GM10248 (cell line): Measurements from ENCODE around the gene NAPG.
"Not testable (repeated sequence)": the region's sequence is repeated elsewhere in the genome, so short reads cannot be mapped to it uniquely, and the experiment has no call there.

Experiments
- CTCF ChIA-PET: fragments of 300-600 bp; sonication (Branson Sonifier 250); formaldehyde crosslinking; extraction: SDS; loops from one replicate; lab custom pipeline; 2021; ENCODE audit warnings: antibody characterized with exemption; lab: Yijun Ruan, JAX
- POLR2A ChIA-PET: fragments of 350-650 bp; sonication (Branson Sonifier 250); formaldehyde crosslinking; extraction: SDS; loops from one replicate; lab custom pipeline; 2020; ENCODE audit warnings: antibody characterized with exemption; lab: Yijun Ruan, JAX
- DNase-seq: peaks from one replicate; pipeline ENCODE4 v3.0.0; 2012; ENCODE audit errors: extremely low spot score
- CTCF ChIP-seq: IDR thresholded peaks from 2 replicates; pipeline ENCODE4 v1.5.1; 2012; ENCODE audit warnings: mild to moderate bottlenecking, low read depth; ENCODE audit errors: extremely low read depth, missing control alignments, control extremely low read depth

NAPG gene

DNA sequence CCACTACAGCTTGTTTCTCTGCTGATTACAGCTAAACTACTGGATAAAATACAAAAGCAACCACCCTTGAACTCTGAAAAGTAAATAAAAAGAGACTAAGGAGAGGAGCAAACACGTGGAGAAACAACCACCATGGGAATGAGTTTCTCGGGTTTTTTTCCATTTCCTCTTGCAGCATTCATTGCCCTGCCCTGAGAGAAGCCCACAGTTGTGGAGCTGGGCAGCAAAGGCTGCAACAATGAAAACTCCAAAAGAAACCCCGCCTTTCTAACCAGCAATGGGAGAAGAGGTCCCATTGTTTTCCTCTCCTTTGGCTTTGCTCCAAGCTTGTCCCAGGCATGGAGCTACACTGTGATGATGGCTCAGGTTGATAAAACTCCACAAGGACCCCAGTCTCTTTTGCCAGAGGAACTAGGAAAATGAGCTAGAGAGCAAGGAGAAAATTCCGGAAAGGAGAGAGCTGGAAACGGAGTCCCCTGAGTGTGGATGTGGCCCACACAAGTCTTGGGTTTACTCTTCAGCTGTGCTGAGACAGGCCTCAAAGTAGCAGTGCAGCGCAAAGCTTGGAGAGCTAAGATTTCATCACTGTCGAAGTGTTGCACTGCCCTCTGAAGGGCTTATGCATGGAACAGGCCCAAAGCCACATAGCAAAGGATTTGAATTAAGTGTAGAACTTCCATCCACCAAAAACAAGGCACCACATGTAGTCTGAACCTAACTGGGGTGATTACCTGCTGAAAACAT lies 20.9 kb downstream of the NAPG start:
- CTCF ChIA-PET = interaction anchor here (1.7 to 10.6 kb wide), 3 partner anchors 11 to 591 kb away, joined by 4 to 87 read pairs (median 29); no protein-coding TSS in a partner anchor
- TF ChIP-seq CTCF = no peak
- POLR2A ChIA-PET = no interaction called here
- DNase-seq = no peak

GRCh38 chr18:10552226-10552625 lies 26.4 kb downstream of the NAPG start:
- ChIA-PET POLR2A (no interaction called here), CTCF (interaction anchor here (1.8 to 10.6 kb wide), 3 partner anchors 7 to 602 kb away, joined by 4 to 87 read pairs (median 7); no protein-coding TSS in a partner anchor)
- no peak for DNase-seq
- no peak for TF ChIP-seq CTCF

DNA sequence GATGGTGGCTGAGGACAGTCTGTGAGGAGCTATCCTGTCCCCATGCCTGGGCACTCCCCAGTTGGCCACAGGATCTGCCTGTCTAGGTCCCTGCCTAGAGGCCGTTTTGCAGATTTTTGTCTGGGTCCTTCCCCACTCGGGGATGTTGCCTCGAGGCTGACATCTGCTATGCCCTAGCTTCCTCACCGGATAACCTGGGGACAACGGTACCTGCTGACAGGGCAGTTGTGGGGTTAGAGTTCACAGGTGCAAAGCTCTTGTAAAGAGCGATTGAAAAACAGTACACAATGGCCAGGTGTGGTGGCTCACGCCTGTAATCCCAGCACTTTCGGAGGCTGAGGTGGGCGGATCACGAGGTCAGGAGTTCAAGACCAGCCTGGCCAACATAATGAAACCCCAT lies 30.4 kb downstream of the NAPG start:
- CTCF ChIA-PET, POLR2A ChIA-PET, DNase-seq: not testable (repeated sequence)

GRCh38 chr18:10557085-10557677 lies 31.4 kb downstream of the NAPG start:
- TF ChIP-seq CTCF = no peak
- ChIA-PET CTCF (interaction anchor here (5.6 kb wide), 1 partner anchor 9 kb away, joined by 87 read pairs; no protein-coding TSS in a partner anchor), POLR2A (no interaction called here)
- no peak for DNase-seq

DNA sequence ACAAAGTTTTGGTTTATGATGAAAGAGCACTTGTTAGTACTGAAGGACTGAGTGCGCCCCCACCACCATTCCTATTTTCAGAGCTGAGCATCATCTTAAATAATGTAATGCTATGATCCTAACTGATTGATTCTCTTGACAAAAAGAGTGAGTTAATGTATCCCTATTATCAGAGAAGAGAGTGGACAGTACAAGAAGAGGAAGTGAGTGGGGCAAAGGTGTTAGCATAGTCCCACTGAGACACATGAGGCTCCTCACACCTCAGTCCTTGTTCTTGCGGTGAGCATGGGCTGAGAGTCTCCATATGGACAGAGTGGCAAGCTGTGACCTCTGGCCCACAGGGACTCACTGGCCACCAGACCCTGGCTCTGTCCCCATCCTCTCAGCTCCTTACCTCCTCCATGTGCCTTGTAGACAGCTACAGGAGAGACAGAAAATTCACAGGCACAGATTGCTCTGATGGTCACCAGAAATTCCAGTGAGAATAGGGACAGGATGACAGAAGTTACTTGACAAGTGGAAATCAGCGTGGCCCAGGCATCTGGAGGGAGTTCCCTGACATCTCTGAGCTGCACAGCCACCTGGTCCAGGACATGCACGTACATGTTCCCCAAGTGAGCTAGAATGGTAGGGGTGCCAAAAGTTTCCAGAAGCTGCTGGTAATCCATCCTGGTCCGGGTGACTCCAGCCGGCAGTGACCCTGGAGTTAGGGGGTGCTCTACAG lies 32.6 kb downstream of the NAPG start:
- TF ChIP-seq CTCF = no peak
- CTCF ChIA-PET = interaction anchor here (1.1 to 5.7 kb wide), 6 partner anchors 11 to 993 kb away, joined by 3 to 87 read pairs (median 19); no protein-coding TSS in a partner anchor
- DNase-seq = no peak
- POLR2A ChIA-PET = no interaction called here

GRCh38 chr18:10558967-10559298 lies 33.1 kb downstream of the NAPG start:
- DNase-seq = no peak
- ChIA-PET CTCF (interaction anchor here (0.9 to 5.7 kb wide), 8 partner anchors 11 to 992 kb away, joined by 3 to 87 read pairs (median 7); no protein-coding TSS in a partner anchor), POLR2A (interaction anchor here (0.6 kb wide), 1 partner anchor 99 kb away, joined by 4 read pairs; no protein-coding TSS in a partner anchor)

More at GRCh38 chr18:10558967-10559298, 33.1 kb downstream of the NAPG start:
- TF ChIP-seq CTCF = no peak
